Osteocyte (in vitro differentiated cells): ENCODE data around the gene HADHA. TPM values are rescaled to one million over a fixed set of nuclear protein-coding genes. Genes with fewer than 3 reads are reported as not detected.

Experiments
- DNase-seq: peaks from one replicate; pipeline ENCODE4 v3.0.0; 2021; ENCODE audit warnings: mixed read lengths; ENCODE audit not compliant: unreplicated experiment; ENCODE audit errors: extremely low spot score
- H3K27ac Mint-ChIP-seq: one replicate; pipeline ENCODE4 v1.8.0; 2021; ENCODE audit warnings: mild to moderate bottlenecking, mixed read lengths; ENCODE audit not compliant: unreplicated experiment
- H3K27me3 Mint-ChIP-seq: one replicate; pipeline ENCODE4 v1.8.0; 2021; ENCODE audit warnings: mixed read lengths; ENCODE audit not compliant: unreplicated experiment
- H3K36me3 Mint-ChIP-seq: one replicate; pipeline ENCODE4 v1.8.0; 2021; ENCODE audit warnings: mixed read lengths; ENCODE audit not compliant: unreplicated experiment
- H3K4me1 Mint-ChIP-seq: one replicate; pipeline ENCODE4 v1.8.0; 2021; ENCODE audit warnings: mixed read lengths; ENCODE audit not compliant: unreplicated experiment
- H3K4me3 Mint-ChIP-seq: one replicate; pipeline ENCODE4 v1.8.0; 2021; ENCODE audit warnings: mild to moderate bottlenecking, moderate library complexity, mixed read lengths; ENCODE audit not compliant: unreplicated experiment
- H3K9me3 Mint-ChIP-seq: one replicate; pipeline ENCODE4 v1.8.0; 2021; ENCODE audit warnings: mixed read lengths; ENCODE audit not compliant: unreplicated experiment
- CTCF ChIP-seq: fragments of 200-600 bp; sonication (generic); IDR thresholded peaks from 2 replicates; pipeline ENCODE4 v1.5.0; 2021; ENCODE audit warnings: antibody characterized with exemption, mild to moderate bottlenecking, moderate library complexity
- total RNA-seq: library from RNA; stranded (reverse); gene quantifications from 2 replicates; pipeline ENCODE4 v1.2.1, GENCODE V29; 2021

HADHA gene
- total RNA-seq, 1 donor from 2014 or later: 114 TPM

- Mint-ChIP-seq H3K27ac (no peak overlapping the region), H3K9me3 (peaks cover 12% of the 10 kb centered on the region), H3K27me3 (peaks cover 12% of the 10 kb centered on the region), H3K36me3 (peaks cover 2% of the 10 kb centered on the region), H3K4me1 (no peaks in the 10 kb centered on the region), H3K4me3 (no peak overlapping the region)
- no peak for DNase-seq
- no peak for TF ChIP-seq CTCF
These were observed 86.9 kb downstream of the HADHA start for GRCh38 chr2:26157580-26157979.

- H3K27ac Mint-ChIP-seq: no peak overlapping the region
- H3K9me3 Mint-ChIP-seq: peaks cover 12% of the 10 kb centered on the region
- no peaks in the 10 kb centered on the region for H3K4me1 Mint-ChIP-seq
- H3K27me3 Mint-ChIP-seq: peaks cover 34% of the 10 kb centered on the region
- H3K36me3 Mint-ChIP-seq: peaks cover 2% of the 10 kb centered on the region
- H3K4me3 Mint-ChIP-seq: no peak overlapping the region
- DNase-seq: peak; percentile 67
- no peak for TF ChIP-seq CTCF
These were observed 94.2 kb downstream of the HADHA start for GRCh38 chr2:26150243-26150642.

GRCh38 chr2:26148501-26148900 is 95.9 kb downstream of the HADHA start:
- H3K27me3 Mint-ChIP-seq: peaks cover 30% of the 10 kb centered on the region
- TF ChIP-seq CTCF: no peak
- no peaks in the 10 kb centered on the region for H3K4me1 Mint-ChIP-seq
- H3K36me3 Mint-ChIP-seq: no peaks in the 10 kb centered on the region
- H3K27ac Mint-ChIP-seq: no peak overlapping the region
- no peak overlapping the region for H3K4me3 Mint-ChIP-seq
- no peak for DNase-seq
- H3K9me3 Mint-ChIP-seq: no peaks in the 10 kb centered on the region

GRCh38 chr2:26144953-26145680 is 99.3 kb downstream of the HADHA start:
- no peaks in the 10 kb centered on the region for H3K9me3 Mint-ChIP-seq
- no peaks in the 10 kb centered on the region for H3K36me3 Mint-ChIP-seq
- no peak overlapping the region for H3K4me3 Mint-ChIP-seq
- no peak overlapping the region for H3K27ac Mint-ChIP-seq
- no peaks in the 10 kb centered on the region for H3K4me1 Mint-ChIP-seq
- H3K27me3 Mint-ChIP-seq: peaks cover 16% of the 10 kb centered on the region
- DNase-seq: no peak
- TF ChIP-seq CTCF: peak; percentile 85

DNA sequence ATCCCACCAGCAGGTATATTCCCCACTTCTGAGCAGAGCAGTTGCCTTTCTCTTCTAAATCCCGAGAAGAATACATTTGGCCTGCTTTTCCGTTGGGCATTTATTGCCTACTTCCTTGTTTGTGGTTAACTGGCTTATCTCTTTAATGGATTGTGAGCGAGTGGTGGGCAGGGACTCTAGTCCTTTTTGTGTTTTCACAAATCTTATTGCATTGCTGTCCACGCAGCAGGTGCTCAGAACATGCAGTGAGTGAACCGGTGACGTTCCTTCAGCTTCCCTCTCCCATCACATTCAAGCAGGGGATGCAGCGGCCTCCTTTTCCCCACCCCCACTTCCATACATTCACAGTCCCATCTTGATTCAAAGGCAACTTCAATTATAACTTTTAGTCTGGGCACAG is 100.4 kb downstream of the HADHA start:
- Mint-ChIP-seq H3K36me3 (no peaks in the 10 kb centered on the region), H3K4me1 (no peaks in the 10 kb centered on the region), H3K4me3 (no peak overlapping the region), H3K27ac (no peak overlapping the region), H3K27me3 (peaks cover 9% of the 10 kb centered on the region), H3K9me3 (no peaks in the 10 kb centered on the region)
- no peak for TF ChIP-seq CTCF
- DNase-seq: no peak
